ENCODE results near the gene ALDOB.

ALDOB gene

DNA sequence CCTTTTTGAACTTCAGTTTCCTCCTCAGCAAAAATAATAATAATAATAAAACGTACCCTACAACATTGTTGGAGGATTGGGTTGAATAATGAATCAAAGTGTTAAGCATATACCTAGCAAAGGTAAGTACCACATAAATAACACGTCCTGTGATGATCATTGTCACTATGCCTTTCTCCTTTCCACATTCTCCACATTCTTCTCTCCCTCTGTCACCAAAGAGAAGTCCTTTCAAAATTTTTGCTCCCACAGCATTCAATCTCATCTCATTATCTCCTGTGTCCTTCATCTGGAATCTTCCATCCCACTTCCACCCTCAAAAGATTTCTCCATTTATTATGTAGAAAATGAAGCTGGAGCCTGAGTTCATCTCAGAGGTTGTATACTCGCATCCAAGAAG lies 7.2 kb upstream of the ALDOB start:
- TF ChIP-seq ZNF473 (tag by site-specific recombination; IDR thresholded peaks at IDR 0.05) (no peak), ZNF37A (tag by site-specific recombination; IDR thresholded peaks at IDR 0.05) (no peak), ZNF529 (tag by site-specific recombination; IDR thresholded peaks at IDR 0.05; ENCODE audit: insufficient replicate concordance) (no peak), ZNF292 (tag by site-specific recombination; IDR thresholded peaks at IDR 0.05; ENCODE audit: borderline replicate concordance, low read depth) (no peak), ZNF530 (tag by site-specific recombination; IDR thresholded peaks at IDR 0.05; ENCODE audit: low read depth) (no peak), ZNF571 (tag by site-specific recombination; IDR thresholded peaks at IDR 0.05) (no peak), ZNF266 (tag by site-specific recombination; IDR thresholded peaks at IDR 0.05; ENCODE audit: low read depth) (no peak), ZNF132 (tag by site-specific recombination; IDR thresholded peaks at IDR 0.05; ENCODE audit: borderline replicate concordance) (no peak)
- TF ChIP-seq, protein P1, sequence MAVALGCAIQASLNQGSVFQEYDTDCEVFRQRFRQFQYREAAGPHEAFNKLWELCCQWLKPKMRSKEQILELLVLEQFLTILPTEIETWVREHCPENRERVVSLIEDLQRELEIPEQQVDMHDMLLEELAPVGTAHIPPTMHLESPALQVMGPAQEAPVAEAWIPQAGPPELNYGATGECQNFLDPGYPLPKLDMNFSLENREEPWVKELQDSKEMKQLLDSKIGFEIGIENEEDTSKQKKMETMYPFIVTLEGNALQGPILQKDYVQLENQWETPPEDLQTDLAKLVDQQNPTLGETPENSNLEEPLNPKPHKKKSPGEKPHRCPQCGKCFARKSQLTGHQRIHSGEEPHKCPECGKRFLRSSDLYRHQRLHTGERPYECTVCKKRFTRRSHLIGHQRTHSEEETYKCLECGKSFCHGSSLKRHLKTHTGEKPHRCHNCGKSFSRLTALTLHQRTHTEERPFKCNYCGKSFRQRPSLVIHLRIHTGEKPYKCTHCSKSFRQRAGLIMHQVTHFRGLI (tag by site-specific recombination; IDR thresholded peaks at IDR 0.05) = no peak
- TF ChIP-seq, protein P2, sequence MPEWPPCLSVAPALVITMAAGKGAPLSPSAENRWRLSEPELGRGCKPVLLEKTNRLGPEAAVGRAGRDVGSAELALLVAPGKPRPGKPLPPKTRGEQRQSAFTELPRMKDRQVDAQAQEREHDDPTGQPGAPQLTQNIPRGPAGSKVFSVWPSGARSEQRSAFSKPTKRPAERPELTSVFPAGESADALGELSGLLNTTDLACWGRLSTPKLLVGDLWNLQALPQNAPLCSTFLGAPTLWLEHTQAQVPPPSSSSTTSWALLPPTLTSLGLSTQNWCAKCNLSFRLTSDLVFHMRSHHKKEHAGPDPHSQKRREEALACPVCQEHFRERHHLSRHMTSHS (tag by site-specific recombination; IDR thresholded peaks at IDR 0.05) = no peak
- TF ChIP-seq, protein P3, sequence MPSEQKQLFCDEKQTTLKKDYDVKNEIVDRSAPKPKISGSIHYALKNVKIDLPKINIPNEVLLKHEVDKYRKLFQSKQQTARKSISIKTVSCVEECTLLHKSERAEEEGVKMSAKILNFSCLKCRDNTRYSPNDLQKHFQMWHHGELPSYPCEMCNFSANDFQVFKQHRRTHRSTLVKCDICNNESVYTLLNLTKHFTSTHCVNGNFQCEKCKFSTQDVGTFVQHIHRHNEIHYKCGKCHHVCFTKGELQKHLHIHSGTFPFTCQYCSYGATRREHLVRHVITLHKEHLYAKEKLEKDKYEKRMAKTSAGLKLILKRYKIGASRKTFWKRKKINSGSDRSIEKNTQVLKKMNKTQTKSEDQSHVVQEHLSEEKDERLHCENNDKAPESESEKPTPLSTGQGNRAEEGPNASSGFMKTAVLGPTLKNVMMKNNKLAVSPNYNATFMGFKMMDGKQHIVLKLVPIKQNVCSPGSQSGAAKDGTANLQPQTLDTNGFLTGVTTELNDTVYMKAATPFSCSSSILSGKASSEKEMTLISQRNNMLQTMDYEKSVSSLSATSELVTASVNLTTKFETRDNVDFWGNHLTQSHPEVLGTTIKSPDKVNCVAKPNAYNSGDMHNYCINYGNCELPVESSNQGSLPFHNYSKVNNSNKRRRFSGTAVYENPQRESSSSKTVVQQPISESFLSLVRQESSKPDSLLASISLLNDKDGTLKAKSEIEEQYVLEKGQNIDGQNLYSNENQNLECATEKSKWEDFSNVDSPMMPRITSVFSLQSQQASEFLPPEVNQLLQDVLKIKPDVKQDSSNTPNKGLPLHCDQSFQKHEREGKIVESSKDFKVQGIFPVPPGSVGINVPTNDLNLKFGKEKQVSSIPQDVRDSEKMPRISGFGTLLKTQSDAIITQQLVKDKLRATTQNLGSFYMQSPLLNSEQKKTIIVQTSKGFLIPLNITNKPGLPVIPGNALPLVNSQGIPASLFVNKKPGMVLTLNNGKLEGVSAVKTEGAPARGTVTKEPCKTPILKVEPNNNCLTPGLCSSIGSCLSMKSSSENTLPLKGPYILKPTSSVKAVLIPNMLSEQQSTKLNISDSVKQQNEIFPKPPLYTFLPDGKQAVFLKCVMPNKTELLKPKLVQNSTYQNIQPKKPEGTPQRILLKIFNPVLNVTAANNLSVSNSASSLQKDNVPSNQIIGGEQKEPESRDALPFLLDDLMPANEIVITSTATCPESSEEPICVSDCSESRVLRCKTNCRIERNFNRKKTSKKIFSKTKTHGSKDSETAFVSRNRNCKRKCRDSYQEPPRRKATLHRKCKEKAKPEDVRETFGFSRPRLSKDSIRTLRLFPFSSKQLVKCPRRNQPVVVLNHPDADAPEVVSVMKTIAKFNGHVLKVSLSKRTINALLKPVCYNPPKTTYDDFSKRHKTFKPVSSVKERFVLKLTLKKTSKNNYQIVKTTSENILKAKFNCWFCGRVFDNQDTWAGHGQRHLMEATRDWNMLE (tag by site-specific recombination; conservative IDR thresholded peaks at IDR 0.05; ENCODE audit: low read depth) = no peak
- Histone ChIP-seq H3K9me3 (ENCODE audit: control insufficient read depth, insufficient read depth, low read depth, low read length) (no peaks in the 10 kb centered on the region), H3K4me3 (ENCODE audit: low read depth, low read length) (no peak overlapping the region), H3K4me1 (ENCODE audit: control insufficient read depth, insufficient read depth, low read length) (no peaks in the 10 kb centered on the region), H3K27ac (ENCODE audit: extremely low read depth, low read depth, low read length) (no peak overlapping the region), H3K36me3 (ENCODE audit: control insufficient read depth in 2 of 2, insufficient read depth in 1 of 2, low read length in 2 of 2) (no peaks in the 10 kb centered on the region)
- ChIA-PET CTCF (interaction anchor here (0.7 kb wide), 2 partner anchors 199 to 1250 kb away, joined by 3 read pairs; no protein-coding TSS in a partner anchor), POLR2A (no interaction called here)

DNA sequence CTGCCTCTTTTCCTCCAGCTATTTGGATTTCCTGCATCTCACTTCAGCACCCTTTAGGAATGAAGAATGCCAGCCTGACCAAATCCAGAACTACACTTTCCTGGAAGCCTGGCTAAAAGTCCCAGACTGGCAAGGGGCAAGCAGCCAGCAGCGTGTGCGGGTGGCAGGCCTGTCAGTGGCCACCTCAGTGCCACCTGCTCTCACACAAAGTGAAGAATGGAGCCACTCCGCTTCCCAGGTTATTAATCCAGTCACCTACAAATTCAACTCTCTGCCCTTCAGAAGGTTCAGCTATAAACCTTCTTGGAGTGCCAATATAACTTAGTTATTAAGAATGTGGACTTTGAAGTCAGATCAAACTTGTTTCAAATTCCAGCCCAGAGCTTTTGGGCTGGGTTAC lies 6.7 kb upstream of the ALDOB start:
- H3K4me3 ChIP-seq (ENCODE audit: low read depth, low read length) = no peak overlapping the region
- CTCF ChIA-PET = interaction anchor here (0.6 to 0.7 kb wide), 2 partner anchors 198 to 401 kb away, joined by 3 read pairs; no protein-coding TSS in a partner anchor
- TF ChIP-seq, protein P4, sequence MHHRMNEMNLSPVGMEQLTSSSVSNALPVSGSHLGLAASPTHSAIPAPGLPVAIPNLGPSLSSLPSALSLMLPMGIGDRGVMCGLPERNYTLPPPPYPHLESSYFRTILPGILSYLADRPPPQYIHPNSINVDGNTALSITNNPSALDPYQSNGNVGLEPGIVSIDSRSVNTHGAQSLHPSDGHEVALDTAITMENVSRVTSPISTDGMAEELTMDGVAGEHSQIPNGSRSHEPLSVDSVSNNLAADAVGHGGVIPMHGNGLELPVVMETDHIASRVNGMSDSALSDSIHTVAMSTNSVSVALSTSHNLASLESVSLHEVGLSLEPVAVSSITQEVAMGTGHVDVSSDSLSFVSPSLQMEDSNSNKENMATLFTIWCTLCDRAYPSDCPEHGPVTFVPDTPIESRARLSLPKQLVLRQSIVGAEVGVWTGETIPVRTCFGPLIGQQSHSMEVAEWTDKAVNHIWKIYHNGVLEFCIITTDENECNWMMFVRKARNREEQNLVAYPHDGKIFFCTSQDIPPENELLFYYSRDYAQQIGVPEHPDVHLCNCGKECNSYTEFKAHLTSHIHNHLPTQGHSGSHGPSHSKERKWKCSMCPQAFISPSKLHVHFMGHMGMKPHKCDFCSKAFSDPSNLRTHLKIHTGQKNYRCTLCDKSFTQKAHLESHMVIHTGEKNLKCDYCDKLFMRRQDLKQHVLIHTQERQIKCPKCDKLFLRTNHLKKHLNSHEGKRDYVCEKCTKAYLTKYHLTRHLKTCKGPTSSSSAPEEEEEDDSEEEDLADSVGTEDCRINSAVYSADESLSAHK (tag by site-specific recombination; IDR thresholded peaks at IDR 0.05) = no peak
- no peak for TF ChIP-seq ZNF621 (tag by site-specific recombination; IDR thresholded peaks at IDR 0.05)
- no peak for TF ChIP-seq ZNF837 (tag by site-specific recombination; IDR thresholded peaks at IDR 0.05)
- no peak for TF ChIP-seq ZFP37 (tag by site-specific recombination; IDR thresholded peaks at IDR 0.05)
- TF ChIP-seq, protein P5, sequence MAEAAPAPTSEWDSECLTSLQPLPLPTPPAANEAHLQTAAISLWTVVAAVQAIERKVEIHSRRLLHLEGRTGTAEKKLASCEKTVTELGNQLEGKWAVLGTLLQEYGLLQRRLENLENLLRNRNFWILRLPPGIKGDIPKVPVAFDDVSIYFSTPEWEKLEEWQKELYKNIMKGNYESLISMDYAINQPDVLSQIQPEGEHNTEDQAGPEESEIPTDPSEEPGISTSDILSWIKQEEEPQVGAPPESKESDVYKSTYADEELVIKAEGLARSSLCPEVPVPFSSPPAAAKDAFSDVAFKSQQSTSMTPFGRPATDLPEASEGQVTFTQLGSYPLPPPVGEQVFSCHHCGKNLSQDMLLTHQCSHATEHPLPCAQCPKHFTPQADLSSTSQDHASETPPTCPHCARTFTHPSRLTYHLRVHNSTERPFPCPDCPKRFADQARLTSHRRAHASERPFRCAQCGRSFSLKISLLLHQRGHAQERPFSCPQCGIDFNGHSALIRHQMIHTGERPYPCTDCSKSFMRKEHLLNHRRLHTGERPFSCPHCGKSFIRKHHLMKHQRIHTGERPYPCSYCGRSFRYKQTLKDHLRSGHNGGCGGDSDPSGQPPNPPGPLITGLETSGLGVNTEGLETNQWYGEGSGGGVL (tag by site-specific recombination; IDR thresholded peaks at IDR 0.05) = no peak
- TF ChIP-seq HOXA7 (CRISPR knock-in tag; IDR thresholded peaks at IDR 0.05; ENCODE audit: borderline replicate concordance) = no peak
- no peak for TF ChIP-seq KLF1 (tag by site-specific recombination; IDR thresholded peaks at IDR 0.05)
- TF ChIP-seq ZNF133 (tag by site-specific recombination; IDR thresholded peaks at IDR 0.05) = no peak
- no peak for TF ChIP-seq ZNF549 (tag by site-specific recombination; IDR thresholded peaks at IDR 0.05)

More for the DNA sequence above, 6.7 kb upstream of the ALDOB start:
- H3K27ac ChIP-seq (ENCODE audit: extremely low read depth, low read depth, low read length) = no peak overlapping the region
- POLR2A ChIA-PET = no interaction called here
- no peaks in the 10 kb centered on the region for H3K36me3 ChIP-seq (ENCODE audit: control insufficient read depth in 2 of 2, insufficient read depth in 1 of 2, low read length in 2 of 2)
- H3K4me1 ChIP-seq (ENCODE audit: control insufficient read depth, insufficient read depth, low read length) = no peaks in the 10 kb centered on the region
- H3K9me3 ChIP-seq (ENCODE audit: control insufficient read depth, insufficient read depth, low read depth, low read length) = no peaks in the 10 kb centered on the region

Data from HEK293 (cell line).